Thyroid gland (tissue), 4 donors: ENCODE results near the gene RNU6-7. TPM values are rescaled to one million over a fixed set of nuclear protein-coding genes. Genes with fewer than 3 reads are reported as not detected.

ENCODE experiments used
- DNase-seq, 2 donors: peaks; one replicate each; pipeline ENCODE4 v3.0.0-alpha.2; 2019
- H3K27ac ChIP-seq, 3 donors: fragments of 200-600 bp; sonication (generic); 1 replicate in 2 of 3; 2 replicates in 1 of 3; pipeline ENCODE4 v1.5.1; 2016 to 2019; ENCODE audit warnings: mild to moderate bottlenecking in 1 of 3, moderate library complexity in 1 of 3
- H3K27me3 ChIP-seq: fragments of 200-600 bp; sonication (generic); one replicate; pipeline ENCODE4 v1.5.1; 2019
- H3K36me3 ChIP-seq, 2 donors: fragments of 200-600 bp; sonication (generic); one replicate each; pipeline ENCODE4 v1.5.1; 2016 to 2019
- H3K4me1 ChIP-seq, 2 donors: fragments of 200-600 bp; sonication (generic); one replicate each; pipeline ENCODE4 v1.5.1; 2017 to 2019
- H3K4me3 ChIP-seq, 3 donors: fragments of 200-600 bp; sonication (generic); replicated peaks in 1 of 3; 1 replicate in 2 of 3; 2 replicates in 1 of 3; pipeline ENCODE4 v1.5.1; 2016; ENCODE audit warnings: mild to moderate bottlenecking in 1 of 3
- H3K9me3 ChIP-seq: fragments of 200-600 bp; sonication (generic); one replicate; pipeline ENCODE4 v1.5.1; 2017
- CTCF ChIP-seq, 6 experiments: fragments of 200-600 bp in 3 of 6; fragments of 450-650 bp in 3 of 6; sonication (generic) in 3 of 6; IDR thresholded peaks; one replicate each; pipeline ENCODE4 v1.5.1; 2016 to 2019; ENCODE audit warnings: antibody characterized with exemption in 6 of 6, mild to moderate bottlenecking in 2 of 6, inconsistent platforms in 1 of 6, moderate library complexity in 1 of 6
- POLR2A ChIP-seq, 2 donors: fragments of 450-650 bp; IDR thresholded peaks; one replicate each; pipeline ENCODE4 v1.6.1; 2017; ENCODE audit warnings: antibody characterized with exemption in 2 of 2, mild to moderate bottlenecking in 2 of 2, moderate library complexity in 1 of 2
- WGBS, 2 donors: methylation state at CpG; one replicate each; pipeline ENCODE4 v1.1.5; 2017; 5-methylcytosine and 5-hydroxymethylcytosine counted together
- intact Hi-C: fragments of 100-400 bp; cut with DNase I; formaldehyde crosslinking; loops from one replicate; pipeline ENCODE4 v1.15.1; 2023
- total RNA-seq, 4 donors: library from RNA; depleted of rRNA; stranded (reverse); fragments of >200 nt; gene quantifications; one replicate each; pipeline ENCODE4 v1.2.3, GENCODE V29; 2016

RNU6-7 gene
- total RNA-seq, 4 donors from 2014 or later: not detected

- TF ChIP-seq POLR2A (IDR thresholded peaks at IDR 0.05) (no peak), CTCF (IDR thresholded peaks at IDR 0.05) (no peak)
- Histone ChIP-seq H3K9me3 (no peaks in the 10 kb centered on the region), H3K27ac (peak overlapping the region; percentile 78 to 94 (median 84)), H3K36me3 (no peaks in the 10 kb centered on the region), H3K4me1 (peaks cover 37 to 53% of the 10 kb centered on the region in 2 donors), H3K4me3 (no peak overlapping the region), H3K27me3 (no peaks in the 10 kb centered on the region)
- intact Hi-C loops: no loop called here
- DNase-seq: no peak
- WGBS, 2 donors: 34 to 47% methylated on average over 1 of the region's 1 CpG
These were observed 23.6 kb downstream of the RNU6-7 start for GRCh38 chr14:32225378-32225920.

GRCh38 chr14:32226056-32226455 is 24.2 kb downstream of the RNU6-7 start:
- peak overlapping the region; percentile 78 to 94 (median 84) for H3K27ac ChIP-seq
- TF ChIP-seq CTCF (IDR thresholded peaks at IDR 0.05) (no peak), POLR2A (IDR thresholded peaks at IDR 0.05) (peak in 1 of 2 donors; percentile 16)
- peaks cover 41 to 59% of the 10 kb centered on the region in 2 donors for H3K4me1 ChIP-seq
- 22 to 38% methylated on average over 1 of the region's 1 CpG for WGBS, 2 donors
- no peak overlapping the region for H3K4me3 ChIP-seq
- no peaks in the 10 kb centered on the region for H3K27me3 ChIP-seq
- DNase-seq: peak in 1 of 2 donors; percentile 11
- intact Hi-C loops: no loop called here
- no peaks in the 10 kb centered on the region for H3K9me3 ChIP-seq
- H3K36me3 ChIP-seq: no peaks in the 10 kb centered on the region

GRCh38 chr14:32230181-32230580 is 28.3 kb downstream of the RNU6-7 start:
- no peak for TF ChIP-seq POLR2A (IDR thresholded peaks at IDR 0.05)
- intact Hi-C loops: no loop called here
- no peaks in the 10 kb centered on the region for H3K27me3 ChIP-seq
- H3K4me3 ChIP-seq: no peak overlapping the region
- H3K27ac ChIP-seq: peak overlapping the region; percentile 56 to 72 (median 70)
- peaks cover 25 to 45% of the 10 kb centered on the region in 2 donors for H3K4me1 ChIP-seq
- 45 to 55% methylated on average over 3 of the region's 3 CpGs for WGBS, 2 donors
- DNase-seq: no peak
- H3K36me3 ChIP-seq: no peaks in the 10 kb centered on the region
- no peaks in the 10 kb centered on the region for H3K9me3 ChIP-seq

GRCh38 chr14:32230695-32231280 is 28.9 kb downstream of the RNU6-7 start:
- intact Hi-C loops: no loop called here
- peaks cover 19 to 39% of the 10 kb centered on the region in 2 donors for H3K4me1 ChIP-seq
- 74 to 79% methylated on average over 2 of the region's 2 CpGs for WGBS, 2 donors
- peak overlapping the region; percentile 56 to 72 (median 70) for H3K27ac ChIP-seq
- TF ChIP-seq POLR2A (IDR thresholded peaks at IDR 0.05) (no peak), CTCF (IDR thresholded peaks at IDR 0.05) (no peak)
- H3K9me3 ChIP-seq: no peaks in the 10 kb centered on the region
- no peaks in the 10 kb centered on the region for H3K27me3 ChIP-seq
- no peaks in the 10 kb centered on the region for H3K36me3 ChIP-seq
- peak in 1 of 2 donors; percentile 14 for DNase-seq
- H3K4me3 ChIP-seq: no peak overlapping the region

GRCh38 chr14:32232481-32232880 is 30.6 kb downstream of the RNU6-7 start:
- TF ChIP-seq POLR2A (IDR thresholded peaks at IDR 0.05): no peak
- TF ChIP-seq CTCF (IDR thresholded peaks at IDR 0.05): no peak
- no peak for DNase-seq
- H3K4me3 ChIP-seq: no peak overlapping the region
- intact Hi-C loops: no loop called here
- H3K27ac ChIP-seq: no peak overlapping the region
- no peaks in the 10 kb centered on the region for H3K27me3 ChIP-seq
- no peaks in the 10 kb centered on the region for H3K36me3 ChIP-seq
- no peaks in the 10 kb centered on the region for H3K9me3 ChIP-seq
- WGBS, 2 donors: 89 to 91% methylated on average over 1 of the region's 1 CpG
- H3K4me1 ChIP-seq: peaks cover 5 to 24% of the 10 kb centered on the region in 2 donors
